Nephron progenitor cell (in vitro differentiated cells): ENCODE results near the gene NEUROD4.

ENCODE experiments used
- DNase-seq: peaks from one replicate; pipeline ENCODE4 v3.0.0; 2021
- H3K27ac Mint-ChIP-seq: 2 replicates; pipeline ENCODE4 v1.8.0; 2021; ENCODE audit warnings: mild to moderate bottlenecking, moderate library complexity, mixed read lengths
- H3K27me3 Mint-ChIP-seq: 2 replicates; pipeline ENCODE4 v1.8.0; 2021; ENCODE audit warnings: mild to moderate bottlenecking, low read depth, mixed read lengths; ENCODE audit not compliant: poor library complexity
- H3K36me3 Mint-ChIP-seq: 2 replicates; pipeline ENCODE4 v1.8.0; 2021; ENCODE audit warnings: low read depth, mixed read lengths
- H3K4me1 Mint-ChIP-seq: 2 replicates; pipeline ENCODE4 v1.8.0; 2021; ENCODE audit warnings: mixed read lengths
- H3K4me3 Mint-ChIP-seq: 2 replicates; pipeline ENCODE4 v1.8.0; 2021; ENCODE audit warnings: mild to moderate bottlenecking, moderate library complexity, mixed read lengths
- H3K9me3 Mint-ChIP-seq: 2 replicates; pipeline ENCODE4 v1.8.0; 2021; ENCODE audit warnings: mild to moderate bottlenecking, moderate library complexity, mixed read lengths
- TF ChIP-seq, protein P1 (sequence below): fragments of 200-600 bp; sonication (generic); IDR thresholded peaks from 2 replicates; pipeline ENCODE4 v1.5.0; 2021; ENCODE audit warnings: antibody characterized with exemption

The NEUROD4 gene

GRCh38 chr12:55068416-55069010 is 48.7 kb downstream of the NEUROD4 start:
- no peak overlapping the region for H3K4me3 Mint-ChIP-seq

DNA sequence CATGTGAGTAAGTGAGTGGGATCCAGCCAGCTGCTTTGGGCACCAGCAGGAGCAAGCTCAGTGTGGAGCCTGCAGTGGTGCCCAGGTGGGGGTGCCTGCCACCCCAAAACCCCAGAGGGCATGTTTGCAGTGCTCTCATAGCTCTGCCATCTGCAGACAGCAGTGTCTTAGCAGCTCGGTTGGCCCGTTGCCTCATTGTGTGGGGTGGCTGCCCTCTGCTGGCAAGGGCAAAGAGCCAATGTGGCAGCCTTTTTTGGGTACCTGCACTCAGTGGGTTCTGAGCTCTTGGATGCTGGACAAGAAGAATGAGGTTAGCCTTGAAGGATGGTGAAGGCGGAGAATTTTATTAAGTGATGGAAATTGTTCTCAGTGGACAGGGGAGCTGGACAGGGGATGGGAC is 52.3 kb downstream of the NEUROD4 start:
- no peaks in the 10 kb centered on the region for H3K9me3 Mint-ChIP-seq
- H3K27ac Mint-ChIP-seq = no peak overlapping the region
- peaks cover 14% of the 10 kb centered on the region for H3K4me1 Mint-ChIP-seq
- H3K36me3 Mint-ChIP-seq = no peaks in the 10 kb centered on the region
- TF ChIP-seq, protein P1, sequence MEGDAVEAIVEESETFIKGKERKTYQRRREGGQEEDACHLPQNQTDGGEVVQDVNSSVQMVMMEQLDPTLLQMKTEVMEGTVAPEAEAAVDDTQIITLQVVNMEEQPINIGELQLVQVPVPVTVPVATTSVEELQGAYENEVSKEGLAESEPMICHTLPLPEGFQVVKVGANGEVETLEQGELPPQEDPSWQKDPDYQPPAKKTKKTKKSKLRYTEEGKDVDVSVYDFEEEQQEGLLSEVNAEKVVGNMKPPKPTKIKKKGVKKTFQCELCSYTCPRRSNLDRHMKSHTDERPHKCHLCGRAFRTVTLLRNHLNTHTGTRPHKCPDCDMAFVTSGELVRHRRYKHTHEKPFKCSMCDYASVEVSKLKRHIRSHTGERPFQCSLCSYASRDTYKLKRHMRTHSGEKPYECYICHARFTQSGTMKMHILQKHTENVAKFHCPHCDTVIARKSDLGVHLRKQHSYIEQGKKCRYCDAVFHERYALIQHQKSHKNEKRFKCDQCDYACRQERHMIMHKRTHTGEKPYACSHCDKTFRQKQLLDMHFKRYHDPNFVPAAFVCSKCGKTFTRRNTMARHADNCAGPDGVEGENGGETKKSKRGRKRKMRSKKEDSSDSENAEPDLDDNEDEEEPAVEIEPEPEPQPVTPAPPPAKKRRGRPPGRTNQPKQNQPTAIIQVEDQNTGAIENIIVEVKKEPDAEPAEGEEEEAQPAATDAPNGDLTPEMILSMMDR = peak; percentile 31
- DNase-seq = peak; percentile 27
- H3K27me3 Mint-ChIP-seq = peaks cover 7% of the 10 kb centered on the region
- no peak overlapping the region for H3K4me3 Mint-ChIP-seq

More at GRCh38 chr12:55068416-55069010, 48.7 kb downstream of the NEUROD4 start:
- H3K27ac Mint-ChIP-seq = no peak overlapping the region
- peaks cover 7% of the 10 kb centered on the region for H3K27me3 Mint-ChIP-seq
- TF ChIP-seq, protein P1 = peak; percentile 87
- H3K9me3 Mint-ChIP-seq = no peaks in the 10 kb centered on the region
- peak; percentile 57 for DNase-seq
- no peaks in the 10 kb centered on the region for H3K36me3 Mint-ChIP-seq
- peaks cover 23% of the 10 kb centered on the region for H3K4me1 Mint-ChIP-seq

GRCh38 chr12:55073043-55074022 is 53.6 kb downstream of the NEUROD4 start:
- Mint-ChIP-seq H3K36me3 (no peaks in the 10 kb centered on the region), H3K9me3 (no peaks in the 10 kb centered on the region), H3K27me3 (peaks cover 8% of the 10 kb centered on the region), H3K4me3 (no peak overlapping the region), H3K27ac (no peak overlapping the region), H3K4me1 (peaks cover 3% of the 10 kb centered on the region)
- DNase-seq = peak; percentile 85
- TF ChIP-seq, protein P1 = peak; percentile 94

DNA sequence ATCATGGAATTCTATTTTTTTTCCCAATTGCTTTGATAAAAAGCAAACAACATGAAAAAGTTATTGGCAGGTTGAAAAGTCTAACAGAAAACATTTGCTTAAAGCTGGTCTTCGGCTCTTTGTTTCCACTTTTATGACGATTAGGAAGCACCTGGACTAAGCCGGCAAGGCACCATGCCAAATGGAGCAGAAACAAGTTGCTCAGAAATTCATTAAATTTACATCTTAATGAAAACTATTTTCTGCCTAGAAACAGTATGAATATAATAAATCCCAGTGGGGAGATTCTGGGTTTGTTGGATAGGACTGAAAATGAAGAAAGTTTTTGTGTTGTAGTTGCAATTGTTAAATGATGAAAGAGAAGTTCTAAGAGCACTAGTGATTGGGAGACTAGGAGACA is 55.0 kb downstream of the NEUROD4 start:
- Mint-ChIP-seq H3K9me3 (peaks cover 12% of the 10 kb centered on the region), H3K4me1 (no peaks in the 10 kb centered on the region), H3K27ac (no peak overlapping the region), H3K27me3 (peaks cover 12% of the 10 kb centered on the region), H3K4me3 (no peak overlapping the region), H3K36me3 (no peaks in the 10 kb centered on the region)
- DNase-seq = no peak
- TF ChIP-seq, protein P1 = no peak
